Central memory CD4-positive, alpha-beta T cell (primary cell): Measurements from ENCODE around the gene ZFP90.
"Not testable (repeated sequence)": the region's sequence is repeated elsewhere in the genome, so short reads cannot be mapped to it uniquely, and the experiment has no call there.

Experiments used
- DNase-seq: peaks from one replicate; pipeline ENCODE4 v3.0.0; 2022
- total RNA-seq, 3 experiments: gene quantifications; one replicate each; lab custom pipeline; 2026; lab: John Stamatoyannopoulos, UW

The ZFP90 gene
- total RNA-seq = 19.9 to 91.5 (median 51.9) reads per million in 3 experiments

GRCh38 chr16:68538880-68539701 is at the start of gene ZFP90:
Gene ZFP90, plus strand, starts transcription at chr16:68539291. Its CDS starts 502 bp downstream, at chr16:68539793.
- peak; percentile 83 for DNase-seq

GRCh38 chr16:68490358-68490757 is 48.7 kb upstream of the ZFP90 start:
- no peak for DNase-seq

GRCh38 chr16:68490829-68491575 is 48.1 kb upstream of the ZFP90 start:
- DNase-seq = no peak

- no peak for DNase-seq
Observed at GRCh38 chr16:68491576-68491950, 47.5 kb upstream of the ZFP90 start.

- no peak for DNase-seq
Observed at GRCh38 chr16:68492151-68492542, 46.9 kb upstream of the ZFP90 start.

- DNase-seq = no peak
Observed at GRCh38 chr16:68492543-68493411, 46.3 kb upstream of the ZFP90 start.

GRCh38 chr16:68493412-68494070 is 45.5 kb upstream of the ZFP90 start:
- DNase-seq = no peak

GRCh38 chr16:68494261-68494660 is 44.8 kb upstream of the ZFP90 start:
- not testable (repeated sequence) for DNase-seq

- no peak for DNase-seq
Observed at GRCh38 chr16:68496689-68497088, 42.4 kb upstream of the ZFP90 start.

GRCh38 chr16:68499006-68499405 is 40.1 kb upstream of the ZFP90 start:
- no peak for DNase-seq

- no peak for DNase-seq
Observed at GRCh38 chr16:68503334-68503733, 35.8 kb upstream of the ZFP90 start.

GRCh38 chr16:68504066-68504465 is 35.0 kb upstream of the ZFP90 start:
- no peak for DNase-seq

- DNase-seq = no peak
Observed at GRCh38 chr16:68506331-68507053, 32.6 kb upstream of the ZFP90 start.

- DNase-seq = no peak
Observed at GRCh38 chr16:68508013-68508412, 31.1 kb upstream of the ZFP90 start.

GRCh38 chr16:68508641-68509240 is 30.4 kb upstream of the ZFP90 start:
- no peak for DNase-seq

- no peak for DNase-seq
Observed at GRCh38 chr16:68509381-68509780, 29.7 kb upstream of the ZFP90 start.

GRCh38 chr16:68510775-68511174 is 28.3 kb upstream of the ZFP90 start:
- no peak for DNase-seq

GRCh38 chr16:68512183-68512582 is 26.9 kb upstream of the ZFP90 start:
- DNase-seq = no peak

- no peak for DNase-seq
Observed at GRCh38 chr16:68512742-68513141, 26.3 kb upstream of the ZFP90 start.

GRCh38 chr16:68514511-68514910 is 24.6 kb upstream of the ZFP90 start:
- DNase-seq = no peak

- DNase-seq = no peak
Observed at GRCh38 chr16:68517606-68518166, 21.4 kb upstream of the ZFP90 start.
